H7 (cell line): ENCODE data around the gene MAP3K8. TPM values are rescaled to one million over a fixed set of nuclear protein-coding genes. Genes with fewer than 3 reads are reported as not detected.
"Not testable (repeated sequence)": the region's sequence is repeated elsewhere in the genome, so short reads cannot be mapped to it uniquely, and the experiment has no call there.

Experiments
- DNase-seq: peaks from one replicate; pipeline ENCODE4 v3.0.0; 2012
- H3K27me3 ChIP-seq: 2 replicates; pipeline ENCODE4 v1.6.0; 2011; ENCODE audit warnings: mild to moderate bottlenecking, low read length; ENCODE audit not compliant: control insufficient read depth, insufficient read depth
- H3K36me3 ChIP-seq: replicated peaks from 2 replicates; pipeline ENCODE4 v1.5.1; 2011; ENCODE audit warnings: low read length; ENCODE audit not compliant: control insufficient read depth, insufficient read depth
- H3K4me3 ChIP-seq: 2 replicates; pipeline ENCODE4 v1.5.1; 2011; ENCODE audit warnings: low read depth, mild to moderate bottlenecking, control low read depth, low read length, moderate library complexity; ENCODE audit not compliant: insufficient read depth
- total RNA-seq: library from RNA; depleted of rRNA; stranded (reverse); fragments of >200 nt; shearing (Covaris generic); gene quantifications from 2 replicates; pipeline ENCODE4 v1.2.3, GENCODE V29; 2014

Gene MAP3K8
- total RNA-seq, 1 experiment from 2014 or later = 10.5 TPM

GRCh38 chr10:30412901-30413300, 21.1 kb upstream of the MAP3K8 start:
- no peaks in the 10 kb centered on the region for H3K27me3 ChIP-seq
- DNase-seq = no peak
- H3K4me3 ChIP-seq = no peak overlapping the region
- H3K36me3 ChIP-seq = no peaks in the 10 kb centered on the region

- DNase-seq = peak; percentile 32
- H3K4me3 ChIP-seq = no peak overlapping the region
- no peaks in the 10 kb centered on the region for H3K27me3 ChIP-seq
- no peaks in the 10 kb centered on the region for H3K36me3 ChIP-seq
Measured at GRCh38 chr10:30413996-30414576, 19.9 kb upstream of the MAP3K8 start.

- Histone ChIP-seq H3K27me3 (no peaks in the 10 kb centered on the region), H3K36me3 (no peaks in the 10 kb centered on the region), H3K4me3 (no peak overlapping the region)
- DNase-seq = no peak
Measured at GRCh38 chr10:30415593-30415992, 18.4 kb upstream of the MAP3K8 start.

- no peak for DNase-seq
- no peaks in the 10 kb centered on the region for H3K36me3 ChIP-seq
- no peaks in the 10 kb centered on the region for H3K27me3 ChIP-seq
Measured at GRCh38 chr10:30417301-30417700, 16.7 kb upstream of the MAP3K8 start.

DNA sequence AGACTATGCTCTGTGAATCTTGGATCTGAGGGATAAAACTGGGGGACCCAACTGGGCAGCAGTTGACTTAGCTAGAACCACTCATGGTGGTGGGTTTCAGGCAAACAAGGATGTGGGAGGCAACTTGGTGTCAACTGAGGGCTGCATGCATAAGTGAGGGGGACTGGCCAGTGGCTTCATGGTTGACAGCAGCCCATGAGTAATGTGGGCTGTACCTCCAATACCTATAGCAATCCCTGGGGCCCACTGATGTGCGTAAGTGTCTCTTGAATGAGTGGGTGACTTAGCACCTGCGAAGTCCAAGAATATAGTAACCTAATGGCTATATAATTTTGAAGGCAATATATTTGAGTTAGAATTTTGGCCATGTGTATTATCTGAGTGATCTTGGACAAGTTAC, 13.7 kb upstream of the MAP3K8 start:
- Histone ChIP-seq H3K36me3 (no peaks in the 10 kb centered on the region), H3K4me3 (no peak overlapping the region), H3K27me3 (no peaks in the 10 kb centered on the region)
- no peak for DNase-seq

More at GRCh38 chr10:30417301-30417700, 16.7 kb upstream of the MAP3K8 start:
- H3K4me3 ChIP-seq = no peak overlapping the region

DNA sequence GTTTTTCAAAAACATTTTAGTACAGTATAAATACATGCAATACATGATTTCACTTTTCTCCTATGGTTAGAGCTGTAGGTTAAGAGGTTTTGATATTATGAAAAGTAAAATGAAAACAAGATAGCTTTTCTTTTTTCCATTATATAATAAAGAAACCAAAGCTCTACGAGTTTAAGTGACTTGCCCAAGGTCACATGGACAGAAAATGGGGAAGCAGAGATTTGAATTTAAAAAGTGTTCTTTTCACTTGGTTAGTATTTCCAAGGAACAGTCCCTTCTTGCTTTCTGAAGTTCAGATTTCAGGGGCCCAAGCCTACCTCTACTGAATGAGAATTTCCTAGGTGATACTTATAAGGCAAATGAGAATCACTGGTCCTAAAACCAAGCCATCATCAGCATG, 13.2 kb upstream of the MAP3K8 start:
- no peaks in the 10 kb centered on the region for H3K27me3 ChIP-seq
- no peak overlapping the region for H3K4me3 ChIP-seq
- DNase-seq = no peak
- no peaks in the 10 kb centered on the region for H3K36me3 ChIP-seq

DNA sequence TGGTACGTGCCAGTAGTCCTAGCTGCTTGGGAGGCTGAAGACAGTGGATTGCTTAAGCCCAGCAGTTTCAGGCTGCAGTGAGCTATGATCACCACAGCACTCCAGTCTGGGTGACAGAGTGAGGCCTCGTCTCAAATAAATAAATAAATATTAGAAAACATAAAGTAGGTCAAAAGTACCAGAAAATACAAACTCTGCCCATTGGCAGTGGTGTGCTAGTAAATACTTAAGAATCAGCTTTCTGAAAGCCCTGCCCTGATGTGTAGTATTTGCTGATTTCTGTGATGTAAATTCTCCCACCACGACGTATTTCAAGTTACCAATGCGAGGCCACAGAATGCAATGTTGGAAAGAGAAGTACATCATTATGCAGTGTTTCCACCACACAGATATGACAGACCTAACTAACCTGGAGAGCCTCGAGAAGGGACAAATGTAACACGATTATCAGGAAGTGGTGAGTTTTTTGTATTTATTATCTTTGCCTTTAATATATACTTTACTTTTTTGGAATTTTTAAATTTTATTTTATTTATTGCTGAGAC, 11.8 kb upstream of the MAP3K8 start:
- no peaks in the 10 kb centered on the region for H3K27me3 ChIP-seq
- no peaks in the 10 kb centered on the region for H3K36me3 ChIP-seq
- no peak for DNase-seq
- no peak overlapping the region for H3K4me3 ChIP-seq

- no peaks in the 10 kb centered on the region for H3K27me3 ChIP-seq
- DNase-seq = peak; percentile 33
- no peaks in the 10 kb centered on the region for H3K36me3 ChIP-seq
- H3K4me3 ChIP-seq = no peak overlapping the region
Measured at GRCh38 chr10:30422981-30423654, 10.9 kb upstream of the MAP3K8 start.

GRCh38 chr10:30423655-30424275, 10.2 kb upstream of the MAP3K8 start:
- H3K4me3 ChIP-seq, DNase-seq, H3K36me3 ChIP-seq, H3K27me3 ChIP-seq: not testable (repeated sequence)

DNA sequence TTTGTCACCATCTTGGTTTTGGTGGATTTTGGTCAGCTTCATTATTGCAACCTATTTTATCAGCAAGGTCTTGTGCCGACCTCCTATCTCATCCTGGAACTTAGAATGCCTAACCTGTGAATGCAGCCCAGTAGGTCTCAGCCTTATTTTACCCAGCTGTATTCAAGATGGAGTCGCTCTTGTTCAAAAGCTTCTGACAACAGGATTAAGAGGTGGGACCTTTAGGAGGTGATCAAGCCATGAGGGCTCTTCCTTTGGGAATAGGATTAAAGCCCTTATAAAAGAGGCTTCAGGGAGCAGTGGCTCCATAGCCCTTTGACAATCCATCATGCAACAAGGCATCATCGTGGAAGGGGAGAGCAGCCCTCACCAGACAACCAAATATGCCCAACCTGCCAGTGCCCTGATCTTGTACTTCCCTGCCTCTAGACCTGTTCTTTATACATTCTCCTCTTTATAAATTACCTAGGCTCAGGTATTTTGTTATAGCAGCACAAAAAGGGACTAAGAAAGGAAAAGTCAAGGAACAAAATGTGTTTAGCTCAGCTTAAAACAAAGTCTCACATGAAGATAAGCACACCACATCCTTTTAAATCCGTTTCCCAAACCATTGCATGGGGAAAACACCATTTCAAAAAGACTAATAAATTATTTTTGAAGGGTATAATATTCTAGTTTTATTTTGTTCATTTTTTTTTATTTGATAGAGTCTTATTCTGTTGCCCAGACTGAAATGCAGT, 8.5 kb upstream of the MAP3K8 start:
- H3K36me3 ChIP-seq = no peaks in the 10 kb centered on the region
- DNase-seq = no peak
- H3K27me3 ChIP-seq = no peaks in the 10 kb centered on the region
- no peak overlapping the region for H3K4me3 ChIP-seq

DNA sequence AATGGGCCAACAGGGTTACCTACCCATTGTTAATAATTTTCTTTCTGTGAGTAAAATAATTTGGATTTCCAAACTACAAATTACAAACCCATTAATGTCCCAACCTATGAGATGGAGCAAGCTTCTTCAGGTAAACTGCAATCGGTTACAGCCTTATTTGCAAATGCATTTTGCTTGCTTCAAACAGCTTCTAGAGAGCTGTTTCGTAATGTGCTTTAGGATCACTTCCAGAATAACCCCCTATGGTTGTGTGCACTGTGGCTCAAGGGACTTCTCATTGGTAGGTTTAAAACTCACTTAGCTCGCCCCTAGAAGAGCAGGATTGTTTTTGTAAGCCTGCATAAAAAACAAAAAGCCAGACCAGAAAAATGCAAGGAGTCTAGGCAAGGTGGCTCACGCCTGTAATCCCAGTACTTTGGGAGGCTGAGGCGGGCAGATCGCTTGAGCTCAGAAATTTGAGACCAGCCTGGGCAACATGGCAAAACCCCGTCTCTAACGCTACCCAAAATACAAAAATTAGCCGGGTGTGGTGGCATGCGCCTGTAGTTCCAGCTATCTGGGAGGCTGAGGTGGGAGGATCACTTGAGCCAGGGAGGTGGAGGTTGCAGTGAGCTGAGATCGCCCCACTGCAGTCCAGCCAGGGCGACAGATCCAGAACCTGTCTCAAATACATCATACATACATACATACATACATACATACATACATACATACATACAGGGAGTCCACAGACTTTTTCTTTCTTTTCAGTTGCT, 3.3 kb upstream of the MAP3K8 start:
- H3K36me3 ChIP-seq = no peaks in the 10 kb centered on the region
- DNase-seq = no peak
- H3K27me3 ChIP-seq = peaks cover 8% of the 10 kb centered on the region; the same call in 1 of the 2 replicates
- no peak overlapping the region for H3K4me3 ChIP-seq

GRCh38 chr10:30431435-30431911, 2.5 kb upstream of the MAP3K8 start:
- no peak overlapping the region for H3K4me3 ChIP-seq
- no peaks in the 10 kb centered on the region for H3K36me3 ChIP-seq
- peak; percentile 24 for DNase-seq
- peaks cover 8% of the 10 kb centered on the region; the same call in 1 of the 2 replicates for H3K27me3 ChIP-seq

DNA sequence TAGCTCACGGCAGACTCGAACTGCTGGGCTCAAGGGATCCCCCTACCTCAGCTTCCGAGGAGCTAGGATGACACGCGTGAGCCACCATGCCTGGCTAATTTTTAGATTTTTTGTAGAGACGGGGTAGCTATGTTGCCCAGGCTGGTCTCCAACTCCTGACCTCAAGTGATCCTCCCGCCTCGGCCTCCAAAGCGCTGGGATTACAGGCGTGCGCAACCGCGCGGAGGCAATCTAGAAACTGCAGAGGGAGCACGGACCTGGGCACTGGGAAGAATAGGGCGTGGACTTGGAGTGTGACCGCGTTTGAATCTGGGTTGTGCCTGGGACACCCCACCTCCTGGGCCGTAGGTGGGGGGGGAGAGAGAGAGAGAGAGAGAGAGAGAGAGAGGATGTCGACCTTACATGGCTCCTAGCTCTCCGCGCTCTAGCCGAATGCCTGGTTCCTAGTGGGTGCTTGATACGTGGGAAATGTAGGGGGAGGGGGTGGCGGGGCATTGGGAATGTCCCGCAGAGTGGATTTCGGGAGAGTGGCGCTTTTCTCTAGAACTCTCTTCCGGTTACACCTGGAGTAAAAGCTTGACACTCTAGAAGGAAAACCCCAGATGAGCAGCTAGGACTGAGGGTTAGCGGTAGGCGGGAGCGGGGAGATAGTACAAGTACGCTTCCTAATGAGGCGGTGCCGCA, 1.2 kb upstream of the MAP3K8 start:
- Histone ChIP-seq H3K4me3 (peak overlapping the region; percentile 86), H3K36me3 (no peaks in the 10 kb centered on the region), H3K27me3 (peaks cover 8% of the 10 kb centered on the region; the same call in 1 of the 2 replicates)
- peak; percentile 43 for DNase-seq
